ENCODE results near the gene TSHZ1. TPM values are rescaled to one million over a fixed set of nuclear protein-coding genes. Genes with fewer than 3 reads are reported as not detected.

TSHZ1 gene
- total and polyA plus RNA-seq, 2 of the 8 experiments (the other 6 are each of a cell fraction or from before 2014, with no cell fraction given) = 0.03 to 0.32 TPM

DNA sequence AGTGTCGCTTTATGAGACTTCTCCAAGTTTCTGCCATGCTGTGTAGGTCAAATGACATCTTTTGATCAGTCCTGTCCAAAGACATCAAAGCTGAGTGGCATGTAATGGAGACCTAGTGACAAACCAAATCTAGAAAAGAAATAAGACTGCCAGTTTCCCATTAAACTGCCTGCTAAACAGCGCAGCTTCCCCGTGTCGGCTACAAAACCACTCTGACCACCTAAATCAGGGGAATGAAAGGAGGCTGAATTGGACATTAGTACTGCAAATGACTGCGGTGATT, 57.7 kb downstream of the TSHZ1 start:
- FAIRE-seq (no peak), DNase-seq (ENCODE audit: low read depth in 1 of 2, low spot score in 2 of 2) (no peak)
- Histone ChIP-seq H3K79me2 (ENCODE audit: control insufficient read depth in 1 of 2, insufficient read depth in 2 of 2, low read length in 2 of 2) (no peaks in the 10 kb centered on the region), H3K4ac (replicated peaks; ENCODE audit: insufficient read length, low read depth, low read length) (no peak overlapping the region), H3K4me1 (replicated peaks in 1 of 4; ENCODE audit: control insufficient read depth in 3 of 4, insufficient read depth in 4 of 4, low read length in 3 of 4) (peaks cover 0 to 3% (median 0%) of the 10 kb centered on the region in 4 experiments; a peak in 1 of 7 replicates), H4K8ac (ENCODE audit: extremely low read depth, insufficient read depth, low read length) (no peak overlapping the region), H2AFZ (ENCODE audit: low read length) (no peak overlapping the region), H3K27ac (ENCODE audit: low read depth, low read length) (no peak overlapping the region), H4K91ac (replicated peaks; ENCODE audit: insufficient read length, low read length) (no peak overlapping the region), H3K23ac (ENCODE audit: insufficient read length) (no peak overlapping the region), H4K20me1 (replicated peaks in 1 of 2; ENCODE audit: control insufficient read depth in 1 of 2, insufficient read depth in 2 of 2, low read length in 2 of 2) (no peaks in the 10 kb centered on the region), H2BK120ac (replicated peaks; ENCODE audit: low read depth, low read length) (no peak overlapping the region), H3K79me1 (ENCODE audit: low read depth, low read length) (no peaks in the 10 kb centered on the region), H3K9me3 (ENCODE audit: insufficient read depth in 2 of 2, low read depth in 1 of 2, low read length in 1 of 2) (no peaks in the 10 kb centered on the region), H3K9ac (replicated peaks in 1 of 4; ENCODE audit: extremely low read depth in 1 of 4, low read depth in 3 of 4, low read length in 3 of 4) (no peak overlapping the region), H2BK12ac (ENCODE audit: low read depth, low read length) (no peak overlapping the region), H3K36me3 (ENCODE audit: control insufficient read depth in 2 of 4, insufficient read depth in 4 of 4, low read length in 3 of 4) (no peaks in the 10 kb centered on the region), H3K18ac (ENCODE audit: extremely low read depth, low read length) (no peak overlapping the region), H4K5ac (ENCODE audit: insufficient read length, low read depth, low read length) (no peak overlapping the region), H2AK5ac (ENCODE audit: low read depth, low read length) (no peak overlapping the region), H3K4me2 (ENCODE audit: insufficient read depth in 1 of 2, low read depth in 2 of 2, low read length in 2 of 2) (no peak overlapping the region), H3K14ac (ENCODE audit: insufficient read length) (no peak overlapping the region), H3K4me3 (ENCODE audit: extremely low read depth in 1 of 4, insufficient read depth in 2 of 4, low read depth in 3 of 4, low read length in 4 of 4) (no peak overlapping the region), H3K56ac (replicated peaks; ENCODE audit: insufficient read length, low read depth, low read length) (no peak overlapping the region), H3K23me2 (ENCODE audit: low read depth, low read length) (no peaks in the 10 kb centered on the region), H3K27me3 (replicated peaks in 1 of 4; ENCODE audit: control insufficient read depth in 3 of 4, extremely low read depth in 1 of 4, insufficient read depth in 3 of 4, low read length in 3 of 4) (no peaks in the 10 kb centered on the region), H2BK20ac (ENCODE audit: low read length) (no peak overlapping the region), H2BK5ac (ENCODE audit: low read depth, low read length) (no peak overlapping the region), H2BK15ac (ENCODE audit: low read length) (no peak overlapping the region)
- ChIA-PET CTCF (ENCODE audit: partially characterized antibody) (no interaction called here), POLR2A (ENCODE audit: partially characterized antibody) (no interaction called here)
- 95% methylated on average over 5 of the region's 5 CpGs; no CpG with 5 or more reads in 1 of the 2 experiments for WGBS, 2 experiments (ENCODE audit: extremely low coverage in 1 of 2, insufficient coverage in 1 of 2, insufficient read length in 1 of 2, insufficient replicate concordance in 2 of 2, low coverage in 1 of 2, low lambda C conversion rate in 2 of 2, missing lambda C conversion rate in 1 of 2)
- TF ChIP-seq CEBPB (IDR thresholded peaks at IDR 0.05; ENCODE audit: low read depth, low read length) = no peak
- TF ChIP-seq SAP30 (IDR thresholded peaks at IDR 0.05; ENCODE audit: insufficient read depth, insufficient replicate concordance, low read length) = no peak
- no peak for TF ChIP-seq GABPA (IDR thresholded peaks at IDR 0.05; ENCODE audit: borderline replicate concordance, insufficient read depth, low read length)
- TF ChIP-seq SRF (IDR thresholded peaks at IDR 0.05; ENCODE audit: low read depth, low read length) = no peak
- TF ChIP-seq CHD2 (IDR thresholded peaks at IDR 0.05; ENCODE audit: low read length) = no peak
- TF ChIP-seq ASH2L (IDR thresholded peaks at IDR 0.05; ENCODE audit: low read length) = no peak
- TF ChIP-seq, protein P1, sequence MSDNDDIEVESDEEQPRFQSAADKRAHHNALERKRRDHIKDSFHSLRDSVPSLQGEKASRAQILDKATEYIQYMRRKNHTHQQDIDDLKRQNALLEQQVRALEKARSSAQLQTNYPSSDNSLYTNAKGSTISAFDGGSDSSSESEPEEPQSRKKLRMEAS (IDR thresholded peaks at IDR 0.05) = no peak
- TF ChIP-seq SP1 (IDR thresholded peaks at IDR 0.05; ENCODE audit: low read depth, low read length) = no peak
- no peak for TF ChIP-seq RBBP5 (IDR thresholded peaks at IDR 0.05; ENCODE audit: borderline replicate concordance, low read depth, low read length)
